Aorta (tissue), 5 donors: ENCODE results near the gene DENND5A. TPM values are rescaled to one million over a fixed set of nuclear protein-coding genes. Genes with fewer than 3 reads are reported as not detected.

Experiments
- ATAC-seq: fragments of 200-7000 bp; cut with Tn5 transposase; one replicate; pipeline ENCODE4 v1.9.1; 2022; ENCODE audit warnings: moderate library complexity; ENCODE audit not compliant: low FRiP score
- DNase-seq, 2 donors: peaks; one replicate each; pipeline ENCODE4 v3.0.0-alpha.2; 2020
- H3K27ac ChIP-seq, 2 donors: one replicate each; pipeline ENCODE4 v1.5.1; 2013; ENCODE audit warnings: low read length in 2 of 2, mild to moderate bottlenecking in 2 of 2, moderate library complexity in 2 of 2, control low read depth in 1 of 2, inconsistent platforms in 1 of 2, low read depth in 1 of 2
- H3K27me3 ChIP-seq, 2 donors: one replicate each; pipeline ENCODE4 v1.6.1; 2013; ENCODE audit warnings: control low read depth in 1 of 2, low read length in 1 of 2, mild to moderate bottlenecking in 1 of 2, moderate library complexity in 1 of 2; ENCODE audit not compliant: insufficient read depth in 2 of 2, control insufficient read depth in 1 of 2
- H3K36me3 ChIP-seq, 2 donors: one replicate each; pipeline ENCODE4 v1.6.1; 2013; ENCODE audit warnings: control low read depth in 1 of 2, low read length in 1 of 2, mild to moderate bottlenecking in 1 of 2; ENCODE audit not compliant: insufficient read depth in 2 of 2, control insufficient read depth in 1 of 2
- H3K4me1 ChIP-seq, 2 donors: one replicate each; pipeline ENCODE4 v1.6.1; 2013; ENCODE audit warnings: low read length in 2 of 2, control low read depth in 1 of 2, mild to moderate bottlenecking in 1 of 2, moderate library complexity in 1 of 2; ENCODE audit not compliant: insufficient read depth in 2 of 2, control insufficient read depth in 1 of 2
- H3K4me3 ChIP-seq, 2 donors: one replicate each; pipeline ENCODE4 v1.5.1; 2013; ENCODE audit warnings: low read length in 2 of 2, control low read depth in 1 of 2, mild to moderate bottlenecking in 1 of 2
- H3K9me3 ChIP-seq: one replicate; pipeline ENCODE4 v1.6.1; 2013; ENCODE audit warnings: mild to moderate bottlenecking, low read length; ENCODE audit not compliant: control insufficient read depth
- WGBS, 2 donors: extraction: QIAGEN DNeasy Blood & Tissue Kit; methylation state at CpG; one replicate each; pipeline ENCODE4 v1.1.7; 2013; 5-methylcytosine and 5-hydroxymethylcytosine counted together
- intact Hi-C, 2 donors: fragments of 100-400 bp; cut with DNase I; formaldehyde crosslinking; loops; one replicate each; pipeline versions ENCODE4 v1.14.2 to v1.15.0; 2022
- polyA plus RNA-seq, 2 donors: library from polyadenylated mRNA; stranded (reverse); fragments of 200-250 nt; gene quantifications; one replicate each; pipeline ENCODE4 v1.2.3, GENCODE V29; 2013
- total RNA-seq, 2 donors: library from RNA; stranded (reverse); fragmentation: NEBNext Ultra II Directional; extraction: Animal tissue kit (Norgen Biotek cat#: 25700); gene quantifications; one replicate each; pipeline ENCODE4 v1.2.1, GENCODE V29; 2021
- donor health status: healthy with polysubstance abuse.
- donor health status: Bipolar disorder and iron deficiency.
- donor health status: DM: no; HTN: no; CAD: no.
- donor health status: DM: no; HTN: no; CAD: no.
- donor health status: DM: yes; HTN: yes; CAD: no.

Gene DENND5A
- total and polyA plus RNA-seq, 4 donors, result 56.0 to 155 (median 96.1) TPM

- Histone ChIP-seq H3K27ac (peak overlapping the region in 1 of 2 donors; percentile 49), H3K4me3 (no peak overlapping the region), H3K27me3 (no peaks in the 10 kb centered on the region), H3K9me3 (no peaks in the 10 kb centered on the region), H3K4me1 (no peaks in the 10 kb centered on the region), H3K36me3 (peaks cover 4 to 14% of the 10 kb centered on the region in 2 donors)
- intact Hi-C loops, result no loop called here
- ATAC-seq (peak; percentile 26), DNase-seq (no peak)
- WGBS, 2 donors, result 36 to 39% methylated on average over 2 of the region's 2 CpGs
Observed at GRCh38 chr11:9150501-9150900, 114.6 kb downstream of the DENND5A start.

DNA sequence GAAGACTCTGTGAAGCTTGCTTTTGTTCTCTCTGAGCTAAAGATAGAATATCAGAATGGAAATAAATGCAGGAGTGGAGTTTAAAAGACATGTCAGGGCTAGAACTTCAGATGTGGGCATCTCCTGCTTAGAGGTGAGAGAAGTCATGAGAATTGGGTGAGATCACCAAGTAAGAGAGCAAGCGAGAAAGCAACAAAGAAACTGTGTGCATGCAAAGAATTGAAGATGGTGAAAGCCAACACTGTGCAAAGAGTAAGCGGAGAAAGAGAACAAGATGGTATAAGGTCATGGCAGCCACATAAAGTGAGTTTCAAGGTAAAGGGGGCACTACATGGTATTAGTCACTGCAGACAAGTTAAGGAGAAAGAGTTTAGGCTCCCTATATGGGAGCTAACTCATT, 116.4 kb downstream of the DENND5A start:
- 96 to 97% methylated on average over 2 of the region's 2 CpGs for WGBS, 2 donors
- intact Hi-C loops, result no loop called here

GRCh38 chr11:9148035-9148434, 117.1 kb downstream of the DENND5A start:
- no peak for DNase-seq
- Histone ChIP-seq H3K4me3 (no peak overlapping the region), H3K27ac (no peak overlapping the region), H3K4me1 (no peaks in the 10 kb centered on the region), H3K9me3 (no peaks in the 10 kb centered on the region), H3K27me3 (no peaks in the 10 kb centered on the region), H3K36me3 (peaks cover 4 to 16% of the 10 kb centered on the region in 2 donors)
- WGBS, 2 donors, result 98 to 99% methylated on average over 2 of the region's 2 CpGs
- no peak for ATAC-seq
- intact Hi-C loops, result no loop called here

More for the DNA sequence above, 116.4 kb downstream of the DENND5A start:
- ATAC-seq, result no peak
- Histone ChIP-seq H3K36me3 (peaks cover 4 to 16% of the 10 kb centered on the region in 2 donors), H3K4me1 (no peaks in the 10 kb centered on the region), H3K27ac (no peak overlapping the region), H3K9me3 (no peaks in the 10 kb centered on the region), H3K27me3 (no peaks in the 10 kb centered on the region), H3K4me3 (no peak overlapping the region)
- no peak for DNase-seq

DNA sequence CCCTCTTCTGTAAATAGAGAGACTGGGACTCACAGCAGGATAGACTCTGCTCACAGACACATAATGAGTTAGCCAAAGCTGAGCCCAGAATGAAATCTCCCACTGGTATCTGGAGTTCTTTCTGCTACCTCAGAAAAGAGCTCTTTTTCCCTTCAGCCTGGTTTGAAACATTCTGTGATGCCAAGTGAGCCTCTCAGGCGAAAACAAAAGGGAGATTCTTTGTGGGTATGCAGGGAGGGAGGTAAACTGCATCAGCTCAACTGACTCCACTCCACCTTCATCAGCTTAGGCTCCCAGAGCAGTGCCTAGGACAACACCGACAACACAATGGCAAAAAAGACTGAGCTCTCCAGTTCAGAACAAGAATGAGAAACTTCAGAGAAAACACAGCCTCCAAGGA, 118.7 kb downstream of the DENND5A start:
- Histone ChIP-seq H3K9me3 (no peaks in the 10 kb centered on the region), H3K27ac (no peak overlapping the region), H3K4me1 (no peaks in the 10 kb centered on the region), H3K27me3 (no peaks in the 10 kb centered on the region), H3K4me3 (no peak overlapping the region), H3K36me3 (peaks cover 4 to 13% of the 10 kb centered on the region in 2 donors)
- no peak for DNase-seq
- intact Hi-C loops, result no loop called here
- no peak for ATAC-seq
- WGBS, 2 donors, result 95 to 97% methylated on average over 2 of the region's 2 CpGs

DNA sequence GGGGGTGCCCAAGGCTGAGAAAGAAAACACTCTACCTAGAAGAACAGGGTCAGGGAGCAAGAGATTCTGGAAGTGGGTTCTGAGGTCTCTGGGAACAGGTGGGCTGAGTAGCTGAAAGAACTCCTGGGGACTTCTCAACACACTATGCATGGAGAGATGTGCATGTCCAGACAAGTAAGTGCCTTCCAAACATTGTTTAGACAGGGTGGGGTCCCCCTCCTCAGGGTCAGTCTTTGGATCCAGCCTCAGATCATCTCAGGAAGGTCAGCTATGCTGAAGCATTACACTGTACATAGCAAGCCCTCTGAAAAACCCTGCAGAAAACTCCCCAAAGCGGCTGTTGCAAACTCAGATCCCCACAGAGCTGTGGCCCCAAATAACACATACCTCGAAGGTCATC, 119.9 kb downstream of the DENND5A start:
- intact Hi-C loops, result no loop called here
- ATAC-seq (no peak), DNase-seq (no peak)
- H3K27me3 ChIP-seq, result no peaks in the 10 kb centered on the region
- peaks cover 4 to 13% of the 10 kb centered on the region in 2 donors for H3K36me3 ChIP-seq
- no peaks in the 10 kb centered on the region for H3K4me1 ChIP-seq
- no peaks in the 10 kb centered on the region for H3K9me3 ChIP-seq
- H3K4me3 ChIP-seq, result no peak overlapping the region
- whole genome bisulfite sequencing, 2 donors, result 89 to 98% methylated on average over 2 of the region's 2 CpGs
- H3K27ac ChIP-seq, result no peak overlapping the region

GRCh38 chr11:9144828-9145227, 120.3 kb downstream of the DENND5A start:
- Histone ChIP-seq H3K27ac (no peak overlapping the region), H3K27me3 (no peaks in the 10 kb centered on the region), H3K4me3 (no peak overlapping the region), H3K36me3 (peaks cover 4 to 12% of the 10 kb centered on the region in 2 donors), H3K9me3 (no peaks in the 10 kb centered on the region), H3K4me1 (no peaks in the 10 kb centered on the region)
- ATAC-seq (no peak), DNase-seq (no peak)
- intact Hi-C loops, result no loop called here
- 93 to 96% methylated on average over 2 of the region's 2 CpGs for WGBS, 2 donors

GRCh38 chr11:9143721-9144120, 121.4 kb downstream of the DENND5A start:
- Histone ChIP-seq H3K9me3 (no peaks in the 10 kb centered on the region), H3K27me3 (no peaks in the 10 kb centered on the region), H3K4me1 (peaks cover 0 to 4% of the 10 kb centered on the region in 2 donors), H3K4me3 (no peak overlapping the region), H3K36me3 (peaks cover 4 to 7% of the 10 kb centered on the region in 2 donors), H3K27ac (no peak overlapping the region)
- WGBS, 2 donors, result 0 to 14% methylated on average over 1 of the region's 1 CpG
- DNase-seq (no peak), ATAC-seq (no peak)
- intact Hi-C loops, result no loop called here

DNA sequence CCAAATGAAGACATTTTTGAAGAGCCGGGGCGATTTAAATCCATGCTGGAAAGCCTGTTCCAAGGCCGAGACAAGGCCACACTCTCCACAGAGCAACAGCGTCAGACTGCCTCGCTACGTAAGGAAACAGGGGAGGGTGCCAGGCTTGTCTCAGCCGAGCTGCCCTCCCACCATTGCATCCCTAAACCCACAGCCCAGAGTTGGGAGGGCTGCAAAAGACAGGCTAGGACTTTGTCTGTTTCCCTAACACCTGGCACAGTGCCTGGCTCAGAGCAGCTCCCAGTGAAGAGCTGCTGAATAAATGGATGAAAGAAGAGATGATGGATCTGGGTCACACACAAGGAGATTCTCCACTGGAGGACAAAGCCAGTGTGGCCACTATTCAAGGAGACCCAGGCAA, 122.4 kb downstream of the DENND5A start:
- H3K4me1 ChIP-seq, result peaks cover 0 to 4% of the 10 kb centered on the region in 2 donors
- no peak for ATAC-seq
- DNase-seq, result no peak
- no peak overlapping the region for H3K27ac ChIP-seq
- H3K36me3 ChIP-seq, result peaks cover 4 to 7% of the 10 kb centered on the region in 2 donors
- intact Hi-C loops, result no loop called here
- no peaks in the 10 kb centered on the region for H3K27me3 ChIP-seq
- 93 to 95% methylated on average over 7 of the region's 7 CpGs for WGBS, 2 donors
- H3K9me3 ChIP-seq, result no peaks in the 10 kb centered on the region
- H3K4me3 ChIP-seq, result no peak overlapping the region

DNA sequence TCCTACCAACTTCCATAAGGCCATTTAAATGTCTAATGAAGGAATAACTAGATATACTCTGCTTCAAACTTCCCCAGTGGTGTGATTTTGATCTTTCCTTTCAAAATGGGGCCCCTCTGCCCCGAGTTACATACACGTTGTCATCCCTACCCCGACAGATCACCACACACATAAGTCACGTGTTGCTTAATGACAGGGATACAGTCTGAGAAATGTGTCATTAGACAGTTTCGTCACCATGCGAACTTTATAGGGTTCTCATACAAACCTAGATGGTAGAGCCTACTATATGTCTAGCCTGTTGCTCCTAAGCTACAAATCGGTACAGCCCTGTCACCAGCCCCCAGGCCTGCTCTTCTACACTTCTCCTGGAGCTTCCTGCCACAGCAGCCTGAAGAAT, 124.0 kb downstream of the DENND5A start:
- WGBS, 2 donors, result 87 to 96% methylated on average over 7 of the region's 7 CpGs
- H3K4me3 ChIP-seq, result no peak overlapping the region
- H3K27me3 ChIP-seq, result no peaks in the 10 kb centered on the region
- H3K9me3 ChIP-seq, result no peaks in the 10 kb centered on the region
- ATAC-seq (no peak), DNase-seq (no peak)
- peaks cover 4% of the 10 kb centered on the region in 2 donors for H3K36me3 ChIP-seq
- intact Hi-C loops, result no loop called here
- H3K27ac ChIP-seq, result no peak overlapping the region
- H3K4me1 ChIP-seq, result peaks cover 0 to 4% of the 10 kb centered on the region in 2 donors
